Mesothelial cell of epicardium (in vitro differentiated cells): ENCODE data around the gene CYLD. TPM values are rescaled to one million over a fixed set of nuclear protein-coding genes. Genes with fewer than 3 reads are reported as not detected.

Experiments
- DNase-seq, 2 experiments: peaks; one replicate each; pipeline ENCODE4 v3.0.0; 2021; ENCODE audit warnings: low spot score in 2 of 2; ENCODE audit not compliant: unreplicated experiment in 2 of 2
- H3K27ac Mint-ChIP-seq: 2 replicates; pipeline ENCODE4 v1.8.0; 2021; ENCODE audit warnings: mixed read lengths
- H3K27me3 Mint-ChIP-seq: 2 replicates; pipeline ENCODE4 v1.8.0; 2021; ENCODE audit warnings: low read depth, mixed read lengths
- H3K36me3 Mint-ChIP-seq: 2 replicates; pipeline ENCODE4 v1.8.0; 2021; ENCODE audit warnings: mixed read lengths
- H3K4me1 Mint-ChIP-seq: 2 replicates; pipeline ENCODE4 v1.8.0; 2021; ENCODE audit warnings: mixed read lengths
- H3K4me3 Mint-ChIP-seq: 2 replicates; pipeline ENCODE4 v1.8.0; 2021; ENCODE audit warnings: mild to moderate bottlenecking, moderate library complexity, mixed read lengths
- H3K9me3 Mint-ChIP-seq: 2 replicates; pipeline ENCODE4 v1.8.0; 2021; ENCODE audit warnings: mixed read lengths
- microRNA-seq: library from miRNA; unstranded; fragments of <30 nt; microRNA quantifications from one replicate; pipeline ENCODE4 v1.2.0, GENCODE V29; 2021; ENCODE audit warnings: inconsistent platforms, mixed read lengths
- total RNA-seq: library from RNA; stranded (reverse); gene quantifications from 3 replicates; pipeline ENCODE4 v1.2.1, GENCODE V29; 2021
- TF ChIP-seq, protein P1 (sequence below): fragments of 200-600 bp; sonication (generic); IDR thresholded peaks from one replicate; pipeline ENCODE4 v1.5.0; 2021; ENCODE audit warnings: antibody characterized with exemption; ENCODE audit not compliant: unreplicated experiment

The CYLD gene
- total RNA-seq, 1 donor from 2014 or later = 20.6 TPM

DNA sequence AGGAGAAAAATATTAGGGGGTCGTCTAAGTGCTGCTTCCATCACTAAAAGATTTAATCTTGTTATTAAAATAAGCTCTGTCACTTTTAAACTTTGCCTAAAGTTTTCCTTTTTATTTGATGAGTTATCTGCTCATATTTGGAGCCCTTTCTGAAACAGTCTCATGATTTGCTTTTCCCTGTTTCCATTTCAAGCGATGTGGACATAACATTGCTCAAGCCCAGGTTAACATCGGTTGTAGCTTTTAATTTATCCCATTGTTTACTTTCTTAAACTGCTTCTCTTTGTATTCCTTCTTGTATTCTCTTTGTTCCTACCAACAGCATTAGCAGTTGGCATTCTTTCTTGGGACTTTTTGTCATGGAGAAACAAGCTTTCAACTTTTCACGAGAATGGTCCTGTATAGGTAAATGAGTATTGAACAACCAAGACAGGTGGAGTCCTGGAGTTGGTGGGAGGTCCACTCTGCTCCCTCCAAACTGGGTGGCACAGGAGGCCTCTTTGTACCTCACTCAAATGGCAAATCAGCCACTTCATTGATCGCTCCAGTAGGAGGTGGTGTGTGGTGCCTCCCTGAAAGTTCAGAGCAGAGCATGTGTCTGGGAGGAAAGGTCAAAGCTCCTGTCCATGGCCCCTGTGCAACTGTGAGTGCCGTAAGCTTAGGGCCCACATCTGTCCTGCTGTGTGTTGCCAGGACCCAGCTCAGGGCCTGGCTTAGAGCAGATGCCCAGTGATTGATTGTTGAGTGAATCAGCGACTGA is 107.0 kb downstream of the CYLD start:
- Mint-ChIP-seq H3K36me3 (no peaks in the 10 kb centered on the region), H3K4me3 (no peak overlapping the region)

More for the DNA sequence above, 107.0 kb downstream of the CYLD start:
- H3K27ac Mint-ChIP-seq = no peak overlapping the region
- TF ChIP-seq, protein P1, sequence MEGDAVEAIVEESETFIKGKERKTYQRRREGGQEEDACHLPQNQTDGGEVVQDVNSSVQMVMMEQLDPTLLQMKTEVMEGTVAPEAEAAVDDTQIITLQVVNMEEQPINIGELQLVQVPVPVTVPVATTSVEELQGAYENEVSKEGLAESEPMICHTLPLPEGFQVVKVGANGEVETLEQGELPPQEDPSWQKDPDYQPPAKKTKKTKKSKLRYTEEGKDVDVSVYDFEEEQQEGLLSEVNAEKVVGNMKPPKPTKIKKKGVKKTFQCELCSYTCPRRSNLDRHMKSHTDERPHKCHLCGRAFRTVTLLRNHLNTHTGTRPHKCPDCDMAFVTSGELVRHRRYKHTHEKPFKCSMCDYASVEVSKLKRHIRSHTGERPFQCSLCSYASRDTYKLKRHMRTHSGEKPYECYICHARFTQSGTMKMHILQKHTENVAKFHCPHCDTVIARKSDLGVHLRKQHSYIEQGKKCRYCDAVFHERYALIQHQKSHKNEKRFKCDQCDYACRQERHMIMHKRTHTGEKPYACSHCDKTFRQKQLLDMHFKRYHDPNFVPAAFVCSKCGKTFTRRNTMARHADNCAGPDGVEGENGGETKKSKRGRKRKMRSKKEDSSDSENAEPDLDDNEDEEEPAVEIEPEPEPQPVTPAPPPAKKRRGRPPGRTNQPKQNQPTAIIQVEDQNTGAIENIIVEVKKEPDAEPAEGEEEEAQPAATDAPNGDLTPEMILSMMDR = no peak
- no peaks in the 10 kb centered on the region for H3K9me3 Mint-ChIP-seq
- DNase-seq = no peak
- peaks cover 54% of the 10 kb centered on the region for H3K27me3 Mint-ChIP-seq
- no peaks in the 10 kb centered on the region for H3K4me1 Mint-ChIP-seq

Small RNAs within 50 kb of the gene (microRNA-seq; reads per million reads assigned to microRNA genes)
- 1.2 reads per million for gene MIR3181

Other genes starting within 250 kb of the CYLD start
- 60.1 to 63.0 TPM (median 61.5 TPM) in 3 replicates for gene NKD1, start 193.7 kb upstream of the CYLD start, total RNA-seq
- gene SNX20, start 60.8 kb upstream of the CYLD start, total RNA-seq = not detected in 3 replicates
- 0.52 to 0.63 TPM (median 0.58 TPM) in 3 replicates for gene NOD2, start 48.5 kb upstream of the CYLD start, total RNA-seq